GM12878 (cell line): Measurements from ENCODE around the gene TREM1. TPM values are rescaled to one million over a fixed set of nuclear protein-coding genes. Genes with fewer than 3 reads are reported as not detected.

Experiments used
- ATAC-seq: fragments of 200-7000 bp; cut with Tn5 transposase; 3 replicates; pipeline ENCODE4 v1.9.1; 2020; ENCODE audit warnings: mild to moderate bottlenecking, moderate library complexity
- BruUV-seq: library from RNA; stranded (reverse); fragments of 400-500 nt; replicated peaks from 2 replicates; lab custom pipeline; 2021; lab: Mats Ljungman, UMichigan
- CTCF ChIA-PET: fragments of 300-600 bp; sonication (Branson Sonifier 250); formaldehyde crosslinking; extraction: SDS; loops from one replicate; lab custom pipeline; 2021; ENCODE audit warnings: inconsistent platforms; lab: Yijun Ruan, JAX
- POLR2A ChIA-PET: fragments of 350-600 bp; formaldehyde crosslinking; extraction: SDS; loops from one replicate; lab custom pipeline; 2021; ENCODE audit warnings: inconsistent platforms; lab: Charles Lee
- RAD21 ChIA-PET: fragments of 300-600 bp; sonication (Branson Sonifier 250); formaldehyde crosslinking; loops from one replicate; lab custom pipeline; 2023; ENCODE audit warnings: antibody characterized with exemption; ENCODE audit not compliant: unreplicated experiment; lab: Charles Lee
- SMC1A ChIA-PET: fragments of 300-600 bp; sonication (Branson Sonifier 250); formaldehyde crosslinking; loops from one replicate; lab custom pipeline; 2023; ENCODE audit not compliant: unreplicated experiment, uncharacterized antibody; lab: Charles Lee
- DNase-seq: peaks from one replicate; pipeline ENCODE4 v3.0.0-alpha.2; 2011; ENCODE audit warnings: low read depth, low spot score
- FAIRE-seq: peaks from 3 replicates; lab custom pipeline; 2011; peaks lifted over from hg19 to GRCh38; lab: Jason Lieb, UNC
- H2AFZ ChIP-seq: 2 replicates; pipeline ENCODE4 v1.6.0; 2011; ENCODE audit warnings: low read depth, low read length, control low read depth; ENCODE audit not compliant: control insufficient read depth
- H3K27ac ChIP-seq: 2 replicates; pipeline ENCODE4 v1.5.1; 2011; ENCODE audit warnings: control low read depth; ENCODE audit not compliant: control insufficient read depth, insufficient read depth
- H3K27me3 ChIP-seq, 2 experiments: replicated peaks in 1 of 2; 2 replicates each; pipeline versions ENCODE4 v1.6.0 to v1.6.1; 2011; ENCODE audit warnings: low read length in 1 of 2; ENCODE audit not compliant: control insufficient read depth in 2 of 2, insufficient read depth in 2 of 2
- H3K36me3 ChIP-seq, 2 experiments: 2 replicates each; pipeline ENCODE4 v1.5.1; 2011; ENCODE audit warnings: low read length in 1 of 2; ENCODE audit not compliant: control insufficient read depth in 2 of 2, insufficient read depth in 2 of 2
- H3K4me1 ChIP-seq: 2 replicates; pipeline ENCODE4 v1.6.1; 2011; ENCODE audit warnings: mild to moderate bottlenecking, low read length, moderate library complexity, mixed read lengths; ENCODE audit not compliant: control insufficient read depth, insufficient read depth
- H3K4me2 ChIP-seq: 2 replicates; pipeline ENCODE4 v1.6.0; 2011; ENCODE audit warnings: control low read depth; ENCODE audit not compliant: control insufficient read depth, insufficient read depth
- H3K4me3 ChIP-seq: fragments of 200-600 bp; sonication (generic); 2 replicates; pipeline ENCODE4 v1.5.1; 2016
- H3K79me2 ChIP-seq: 2 replicates; pipeline ENCODE4 v1.6.0; 2011; ENCODE audit warnings: low read length; ENCODE audit not compliant: control insufficient read depth, insufficient read depth
- H3K9ac ChIP-seq: 2 replicates; pipeline ENCODE4 v1.8.0; 2011; ENCODE audit warnings: low read length, control low read depth, mixed read lengths; ENCODE audit not compliant: control insufficient read depth, insufficient read depth
- H3K9me3 ChIP-seq: replicated peaks from 3 replicates; pipeline ENCODE4 v1.5.1; 2011; ENCODE audit warnings: mild to moderate bottlenecking, low read length; ENCODE audit not compliant: control insufficient read depth, insufficient read depth
- H4K20me1 ChIP-seq: 2 replicates; pipeline ENCODE4 v1.6.0; 2011; ENCODE audit not compliant: control insufficient read depth, insufficient read depth
- CBFB ChIP-seq: IDR thresholded peaks from 2 replicates; pipeline ENCODE4 v1.6.1; 2016; ENCODE audit warnings: antibody characterized with exemption, low read depth
- E2F4 ChIP-seq: IDR thresholded peaks from 2 replicates; pipeline ENCODE4 v1.6.1; 2012; ENCODE audit warnings: low read depth, low read length, improper control_type of control experiment
- ETV6 ChIP-seq, 2 experiments: fragments of 450-650 bp in 1 of 2; IDR thresholded peaks in 1 of 2; conservative IDR thresholded peaks in 1 of 2; 2 replicates each; pipeline ENCODE4 v1.6.1; 2014; ENCODE audit warnings: antibody characterized with exemption in 1 of 2, borderline replicate concordance in 1 of 2, low read depth in 1 of 2, mild to moderate bottlenecking in 1 of 2, moderate library complexity in 1 of 2
- LARP7 ChIP-seq: fragments of 450-650 bp; IDR thresholded peaks from 2 replicates; pipeline ENCODE4 v1.6.1; 2017; ENCODE audit warnings: mild to moderate bottlenecking
- MEF2A ChIP-seq: IDR thresholded peaks from 2 replicates; pipeline ENCODE4 v1.6.1; 2011; ENCODE audit warnings: low read depth, mild to moderate bottlenecking, low read length, moderate library complexity; ENCODE audit not compliant: insufficient read depth
- MLLT1 ChIP-seq: fragments of 450-650 bp; IDR thresholded peaks from 2 replicates; pipeline ENCODE4 v1.6.1; 2016; ENCODE audit warnings: mild to moderate bottlenecking
- NR2F1 ChIP-seq: fragments of 450-650 bp; conservative IDR thresholded peaks from 2 replicates; pipeline ENCODE4 v1.6.1; 2017; ENCODE audit warnings: mild to moderate bottlenecking
- SIX5 ChIP-seq: IDR thresholded peaks from 2 replicates; pipeline ENCODE4 v1.6.1; 2011; ENCODE audit warnings: mild to moderate bottlenecking, low read depth, low read length, moderate library complexity; ENCODE audit not compliant: severe bottlenecking
- SKIL ChIP-seq: fragments of 450-650 bp; IDR thresholded peaks from 2 replicates; pipeline ENCODE4 v1.6.1; 2017; ENCODE audit warnings: mild to moderate bottlenecking, low read depth, inconsistent platforms; ENCODE audit not compliant: poor library complexity, severe bottlenecking
- SMARCA5 ChIP-seq: fragments of 450-650 bp; IDR thresholded peaks from 2 replicates; pipeline ENCODE4 v1.6.1; 2017; ENCODE audit warnings: mild to moderate bottlenecking
- SREBF1 ChIP-seq: IDR thresholded peaks from 2 replicates; pipeline ENCODE4 v1.6.1; 2012; ENCODE audit warnings: mild to moderate bottlenecking, low read length
- SUPT20H ChIP-seq: IDR thresholded peaks from 2 replicates; pipeline ENCODE4 v1.6.1; 2011; ENCODE audit warnings: low read depth, mild to moderate bottlenecking, low read length, moderate library complexity, borderline replicate concordance; ENCODE audit not compliant: control insufficient read depth
- TBL1XR1 ChIP-seq: IDR thresholded peaks from 2 replicates; pipeline ENCODE4 v1.6.1; 2012; ENCODE audit warnings: low read depth, low read length, improper control_type of control experiment
- USF1 ChIP-seq: IDR thresholded peaks from 2 replicates; pipeline ENCODE4 v1.6.1; 2011; ENCODE audit warnings: borderline replicate concordance, low read depth, mild to moderate bottlenecking, moderate library complexity, mixed read lengths, low read length; ENCODE audit not compliant: insufficient read depth; ENCODE audit errors: extremely low read length
- ZZZ3 ChIP-seq: IDR thresholded peaks from 2 replicates; pipeline ENCODE4 v1.6.1; 2011; ENCODE audit warnings: low read depth; ENCODE audit not compliant: control insufficient read depth, insufficient read length
- WGBS: methylation state at CpG from one replicate; pipeline ENCODE4 v1.1.6; 2016; ENCODE audit warnings: low lambda C conversion rate; ENCODE audit not compliant: insufficient replicate concordance, insufficient coverage; ENCODE audit errors: missing lambda C conversion rate; 5-methylcytosine and 5-hydroxymethylcytosine counted together
- in situ Hi-C: fragments of 300-500 bp; cut with MboI; formaldehyde crosslinking; loops from 9 replicates; pipeline ENCODE4 v1.14.3; 2018; ENCODE audit warnings: mixed read lengths
- intact Hi-C: fragments of 100-400 bp; cut with micrococcal nuclease; formaldehyde crosslinking; loops from one replicate; pipeline ENCODE4 v1.14.2; 2022; ENCODE audit not compliant: unreplicated experiment
- polyA plus RNA-seq, 11 experiments: library from polyadenylated mRNA; depleted of rRNA in 4 of 11; unstranded in 6 of 11; stranded (reverse) in 5 of 11; fragments of >200 nt; fragmentation: Nextera tagmentation in 4 of 11; fragmentation: Illumina TruSeq in 1 of 11; extraction: Ambion mirVana in 4 of 11; extraction: Trizol in 1 of 11; gene quantifications; 1 replicate in 1 of 11; 2 replicates in 10 of 11; pipeline versions ENCODE4 v1.2.1 to v1.2.3, GENCODE V29; 2011 to 2016; ENCODE audit warnings: inconsistent platforms in 2 of 11, missing spikeins in 2 of 11, low read depth in 1 of 11
- total RNA-seq, 4 experiments: library from RNA; depleted of rRNA in 3 of 4; stranded (reverse); fragments of >200 nt in 3 of 4; fragmentation: Illumina TruSeq in 1 of 4; extraction: Trizol in 1 of 4; gene quantifications; 2 replicates each; pipeline versions ENCODE4 v1.2.1 to v1.2.3, GENCODE V29; 2013 to 2021

Gene TREM1
- total and polyA plus RNA-seq, 10 of the 15 experiments (the other 5 are each of a cell fraction or from before 2014, with no cell fraction given), result 0.09 to 2.6 (median 0.28) TPM; not detected in 2

GRCh38 chr6:41318654-41319565 is 32.4 kb upstream of the TREM1 start:
- Histone ChIP-seq H3K9ac (no peak overlapping the region), H3K27ac (no peak overlapping the region), H2AFZ (peak overlapping the region; percentile 90), H3K27me3 (0 out of 4 replicates have a peak, but pooled peaks cover 0 to 2% of the 10 kb centered on the region in 2 experiments), H3K79me2 (no peaks in the 10 kb centered on the region), H4K20me1 (no peaks in the 10 kb centered on the region), H3K4me2 (peak overlapping the region; percentile 73), H3K4me3 (no peak overlapping the region), H3K36me3 (no peaks in the 10 kb centered on the region), H3K9me3 (no peaks in the 10 kb centered on the region), H3K4me1 (peaks cover 7% of the 10 kb centered on the region; the same call in 1 of the 2 replicates)
- no TSS peak for BruUV-seq
- DNase-seq, result peak; percentile 62
- ChIA-PET RAD21 (interaction anchor here (0.8 to 16.5 kb wide), 23 partner anchors 10 to 243 kb away, joined by 3 to 230 read pairs (median 4); partner anchors contain the start of genes NCR2 and TREML2), POLR2A (interaction anchor here (0.6 to 4.7 kb wide), 7 partner anchors 9 to 243 kb away, joined by 3 to 63 read pairs (median 7); partner anchors contain the start of gene NCR2), CTCF (interaction anchor here (0.6 to 8.7 kb wide), 27 partner anchors 11 to 250 kb away, joined by 3 to 206 read pairs (median 6); partner anchors contain the start of genes NCR2 and TREML2), SMC1A (interaction anchor here (0.7 to 15.6 kb wide), 31 partner anchors 7 to 250 kb away, joined by 3 to 253 read pairs (median 6); partner anchors contain the start of genes NCR2, TREM1 and TREML2)
- 25% methylated on average over 32 of the region's 33 CpGs for WGBS
- in situ Hi-C loops, result loop anchor here (10.0 kb wide), 1 partner anchor 314 kb away; no protein-coding TSS in a partner anchor
- FAIRE-seq, result peak; percentile 95
- ATAC-seq, result peak; percentile 98
- intact Hi-C loops, result loop anchor here (1.0 to 5.0 kb wide), 6 partner anchors 13 to 312 kb away; no protein-coding TSS in a partner anchor
- TF ChIP-seq SUPT20H, result no peak
- no peak; a peak in 1 of 4 replicates for TF ChIP-seq ETV6 (conservative IDR thresholded peaks at IDR 0.05 in 1 of 2, IDR thresholded peaks at IDR 0.05 in 1 of 2; ENCODE audit: borderline replicate concordance in 1 of 2, low read depth in 1 of 2)
- TF ChIP-seq USF1, result no peak
- TF ChIP-seq LARP7, result peak; percentile 85
- TF ChIP-seq SIX5, result no peak
- TF ChIP-seq TBL1XR1, result no peak
- TF ChIP-seq MEF2A, result 0 out of 2 replicates have a peak, but pooled peaks have one; percentile 5
- TF ChIP-seq ZZZ3, result no peak
- TF ChIP-seq NR2F1, result peak; percentile 33; the same call in 1 of the 2 replicates
- TF ChIP-seq MLLT1, result peak; percentile 97
- TF ChIP-seq SKIL, result no peak
- no peak for TF ChIP-seq E2F4
- peak; percentile 97 for TF ChIP-seq SMARCA5
- no peak for TF ChIP-seq SREBF1
- TF ChIP-seq CBFB, result no peak
